Right renal cortex interstitium (tissue), 3 donors: ENCODE data around the gene LSM14A. TPM values are rescaled to one million over a fixed set of nuclear protein-coding genes. Genes with fewer than 3 reads are reported as not detected.
A peak's percentile ranks its signal among the peaks of the same experiment; 100 is the strongest.
"Not testable (repeated sequence)": the region's sequence is repeated elsewhere in the genome, so short reads cannot be mapped to it uniquely, and the experiment has no call there.

Experiments used
- DNase-seq, 3 donors: peaks; one replicate each; pipeline ENCODE4 v3.0.0-alpha.2; 2013; ENCODE audit warnings: low read depth in 3 of 3, low spot score in 2 of 3
- polyA plus RNA-seq, 3 donors: library from polyadenylated mRNA; unstranded; fragments of 120-200 nt; gene quantifications; one replicate each; pipeline ENCODE4 v1.2.1, GENCODE V29; 2013; ENCODE audit not compliant: insufficient read length in 3 of 3

LSM14A gene
- polyA plus RNA-seq, 3 donors = 194 to 212 (median 198) TPM

- no peak for DNase-seq
These were observed 16.6 kb upstream of the LSM14A start for GRCh38 chr19:34155686-34156085.

DNA sequence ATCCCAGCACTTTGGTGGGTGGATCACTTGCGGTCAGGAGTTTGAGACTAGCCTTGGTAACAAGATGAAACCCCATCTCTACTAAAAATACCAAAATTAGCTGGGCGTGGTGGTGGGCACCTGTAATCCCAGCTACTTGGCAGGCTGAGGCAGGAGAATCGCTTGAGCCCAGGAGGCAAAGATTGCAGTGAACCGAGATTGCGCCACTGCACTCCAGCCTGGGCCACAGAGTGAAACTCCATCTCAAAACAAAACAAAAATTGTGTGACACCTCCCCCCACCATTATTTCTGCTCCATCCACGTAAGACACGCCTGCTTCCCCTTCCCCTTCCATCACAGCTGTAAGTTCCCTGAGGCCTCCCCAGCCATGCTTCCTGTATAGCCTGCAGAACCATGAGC lies 13.3 kb upstream of the LSM14A start:
- not testable (repeated sequence) for DNase-seq

GRCh38 chr19:34159541-34159940 lies 12.8 kb upstream of the LSM14A start:
- not testable (repeated sequence) for DNase-seq

DNA sequence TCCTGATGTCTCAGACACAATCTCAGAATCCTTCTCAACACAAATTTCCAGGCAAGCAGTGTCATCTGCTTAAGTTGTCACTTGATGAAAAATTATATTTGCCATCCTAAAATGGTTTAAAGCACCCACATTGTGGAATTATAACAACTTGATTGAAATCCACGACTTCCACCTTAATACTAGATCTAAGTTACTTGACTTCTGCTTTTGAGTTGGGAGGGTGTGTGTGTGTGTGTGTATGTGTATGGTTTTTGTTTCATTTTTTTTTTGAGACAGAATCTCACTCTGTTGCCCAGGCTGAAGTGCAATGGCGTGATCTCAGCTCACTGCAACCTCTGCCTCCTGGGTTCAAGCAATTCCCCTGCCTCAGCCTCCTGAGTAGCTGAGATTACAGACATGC lies 10.4 kb upstream of the LSM14A start:
- DNase-seq = not testable (repeated sequence)

GRCh38 chr19:34165295-34165738 lies 7.0 kb upstream of the LSM14A start:
- no peak for DNase-seq

GRCh38 chr19:34169475-34170199 lies 2.7 kb upstream of the LSM14A start:
- DNase-seq = not testable (repeated sequence)

DNA sequence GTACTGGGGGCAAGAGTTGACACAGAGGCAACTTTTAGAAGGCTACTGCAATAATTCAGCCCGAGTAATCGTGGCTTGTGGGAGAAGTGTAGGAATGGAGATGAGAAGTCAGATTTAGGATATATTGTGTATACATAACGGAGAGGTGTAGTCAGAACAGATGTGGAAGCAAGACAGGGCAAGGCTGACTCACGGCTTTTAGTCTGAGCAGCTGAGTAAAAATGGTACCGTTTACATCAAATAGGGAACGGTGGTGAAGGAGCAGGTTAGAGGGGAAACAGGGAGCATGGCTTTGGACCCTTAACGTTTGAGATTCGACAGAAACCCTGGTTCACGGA lies 796 bp upstream of the LSM14A start:
- no peak for DNase-seq

DNA sequence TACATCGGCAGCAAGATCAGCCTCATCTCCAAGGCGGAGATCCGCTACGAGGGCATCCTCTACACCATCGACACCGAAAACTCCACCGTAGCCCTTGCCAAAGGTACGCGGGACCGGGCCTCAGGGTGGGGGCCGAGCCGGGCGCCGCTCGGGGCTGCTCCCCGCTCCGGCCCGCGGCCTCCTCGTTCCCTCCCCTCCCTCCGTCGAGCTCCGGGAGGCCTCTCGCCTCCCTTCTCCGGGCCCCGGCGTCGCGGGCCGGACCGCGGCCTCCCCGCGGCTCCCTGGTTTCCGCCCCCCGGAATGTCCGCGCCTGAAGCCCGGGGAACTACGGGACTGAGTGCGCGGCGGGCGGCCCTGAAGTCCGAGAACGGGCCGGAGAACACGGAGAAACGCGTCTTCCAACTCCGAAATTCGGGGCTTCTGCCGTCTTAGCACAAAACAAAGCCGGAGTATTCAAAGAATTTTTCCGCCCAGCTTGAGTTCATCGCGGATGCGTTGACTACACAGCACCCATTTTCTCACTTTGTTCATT lies 423 bp downstream of the LSM14A start:
- peak in 1 of 3 donors; percentile 31 for DNase-seq

DNA sequence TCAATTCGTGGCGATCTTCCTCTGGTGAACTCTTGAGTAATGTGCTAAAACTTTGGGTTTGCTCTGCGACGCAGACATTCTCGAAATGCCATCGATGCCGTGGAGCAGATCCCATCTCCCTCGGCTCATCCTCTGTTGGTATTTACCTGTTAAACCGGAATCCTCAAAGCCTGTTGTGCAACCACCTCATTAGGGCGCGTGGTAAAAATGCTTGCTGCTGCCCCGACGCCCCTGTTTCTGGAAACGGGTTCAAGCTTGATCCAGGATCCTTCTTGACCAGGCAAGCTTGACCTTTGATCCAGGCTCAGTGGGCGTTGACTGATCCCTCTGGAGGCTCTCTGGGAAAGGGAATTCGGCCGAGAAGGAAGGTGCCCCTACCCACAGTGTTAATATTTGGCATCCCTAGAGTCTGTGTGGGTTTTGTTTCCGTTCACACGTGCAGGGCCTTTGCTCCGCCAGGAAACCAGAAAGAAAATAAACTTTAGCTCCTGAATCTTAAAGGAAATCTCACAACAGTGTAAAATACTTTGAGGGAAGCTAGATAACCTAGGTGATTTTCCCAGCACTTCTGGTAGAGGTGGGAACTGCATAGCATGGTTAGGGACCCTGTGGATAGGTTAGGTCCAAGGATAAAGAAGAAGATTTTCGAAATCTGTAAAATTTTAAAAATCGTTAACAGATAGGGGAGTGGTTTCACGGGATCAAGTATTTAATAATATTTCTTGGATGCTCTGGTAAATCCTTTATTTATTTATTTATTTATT lies 1.1 kb downstream of the LSM14A start:
- DNase-seq = peak; percentile 44 to 60 (median 59)

DNA sequence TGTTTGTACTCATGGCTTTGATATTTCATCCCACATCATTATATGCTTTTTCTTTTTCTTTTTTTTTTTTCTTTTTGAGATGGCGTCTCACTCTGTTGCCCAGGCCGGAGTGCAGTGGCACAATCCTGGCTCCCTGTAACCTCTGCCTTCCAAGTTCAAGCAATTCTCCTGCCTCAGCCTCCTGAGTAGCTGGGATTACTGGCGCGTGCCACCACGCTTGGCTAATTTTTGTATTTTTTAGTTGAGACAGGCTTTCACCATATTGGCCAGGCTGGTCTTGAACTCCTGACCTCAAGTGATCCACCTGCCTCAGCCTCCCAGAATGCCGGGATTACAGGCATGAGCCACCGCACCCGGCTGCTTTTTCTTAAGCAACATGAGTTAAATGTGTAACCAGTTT lies 2.9 kb downstream of the LSM14A start:
- not testable (repeated sequence) for DNase-seq

- no peak for DNase-seq
These were observed 4.3 kb downstream of the LSM14A start for GRCh38 chr19:34176581-34176980.

DNA sequence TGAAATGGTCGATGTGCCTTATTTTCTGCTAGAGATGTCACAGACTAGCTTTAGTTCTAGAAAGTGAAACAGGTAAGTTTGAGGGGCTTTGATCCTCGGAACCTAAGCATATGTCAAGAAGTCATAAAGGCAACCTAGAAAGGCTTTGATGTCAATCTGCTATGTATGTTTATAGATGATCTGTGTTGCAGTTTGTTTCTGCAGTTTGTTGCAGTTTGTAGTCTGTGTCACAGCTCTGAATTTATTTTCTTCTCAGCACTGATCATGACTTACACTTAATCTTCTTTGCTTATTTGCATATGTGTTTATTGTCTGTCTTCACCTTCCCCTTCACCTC lies 5.9 kb downstream of the LSM14A start:
- no peak for DNase-seq

DNA sequence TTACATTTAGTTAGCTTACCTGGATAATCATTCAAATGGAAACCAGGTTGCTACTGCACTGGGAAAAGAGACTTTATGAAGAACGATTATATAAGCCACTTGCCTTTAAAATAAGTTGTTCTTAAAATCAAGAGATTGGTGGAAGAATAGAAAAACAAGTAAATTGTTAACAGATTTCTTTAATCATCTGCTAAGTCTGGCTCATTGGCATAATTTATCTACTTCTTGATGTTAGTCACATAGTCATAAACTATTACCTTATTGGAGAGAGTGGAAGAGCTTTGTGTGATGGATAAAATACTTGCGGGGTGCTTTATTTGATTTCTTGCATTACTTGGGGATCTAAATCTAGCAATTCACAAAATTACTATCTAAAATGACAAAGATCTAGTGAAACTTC lies 6.8 kb downstream of the LSM14A start:
- no peak for DNase-seq

- no peak for DNase-seq
These were observed 8.0 kb downstream of the LSM14A start for GRCh38 chr19:34180273-34180672.

DNA sequence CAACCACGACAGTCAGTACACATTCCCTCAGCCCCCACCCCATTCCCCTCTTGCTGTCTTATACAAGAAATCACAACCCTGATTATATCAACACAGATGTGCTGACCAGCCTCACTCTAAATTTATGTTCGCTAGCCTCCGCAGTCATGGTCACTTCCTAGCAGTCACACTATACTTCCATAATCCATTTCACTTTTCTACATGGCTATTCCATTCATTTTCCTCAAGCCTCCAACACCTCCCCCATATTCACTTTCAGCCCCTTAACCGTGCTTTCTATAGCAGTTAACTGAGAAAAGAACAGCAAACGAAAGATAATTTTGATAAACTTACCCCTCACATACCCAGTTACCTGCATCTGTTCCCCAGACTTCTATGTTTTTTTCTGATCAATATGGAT lies 8.4 kb downstream of the LSM14A start:
- DNase-seq = no peak

DNA sequence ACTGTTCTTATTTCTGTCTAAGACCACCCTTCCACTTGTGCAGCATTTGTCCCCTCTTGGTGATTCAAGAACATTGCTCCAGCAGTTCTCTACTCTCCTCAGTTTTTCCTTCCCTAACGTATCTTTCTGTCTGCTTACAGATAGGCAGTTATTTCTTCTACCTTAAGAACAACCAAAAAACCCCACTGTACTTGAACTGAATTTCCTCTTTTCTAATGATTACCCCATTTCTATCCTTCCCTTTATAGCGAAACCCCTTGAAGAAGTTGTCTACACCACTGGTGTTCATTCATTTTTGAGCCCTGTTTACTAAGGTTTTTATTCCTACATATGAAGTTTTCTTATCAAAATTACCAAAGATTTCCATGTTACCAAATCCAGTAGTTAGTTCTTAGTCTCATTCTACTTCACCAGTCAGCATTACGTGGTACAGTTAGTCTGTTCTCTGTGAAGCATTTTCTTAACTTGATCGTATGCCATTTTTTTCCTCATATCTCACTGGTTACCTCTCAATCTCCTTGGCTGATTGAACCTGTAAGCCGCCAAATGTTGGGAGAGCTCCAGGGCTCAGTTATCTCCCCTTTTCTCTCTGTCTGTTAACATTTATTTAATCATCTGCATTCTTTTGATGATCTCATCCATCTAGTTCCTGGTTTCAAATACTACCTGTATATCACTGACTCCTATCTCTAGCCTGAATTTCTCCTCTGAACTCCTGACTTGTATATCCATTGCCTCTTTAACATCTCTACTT lies 9.0 kb downstream of the LSM14A start:
- no peak for DNase-seq

GRCh38 chr19:34182125-34182524 lies 9.8 kb downstream of the LSM14A start:
- no peak for DNase-seq

GRCh38 chr19:34184880-34185491 lies 12.7 kb downstream of the LSM14A start:
- DNase-seq = no peak

GRCh38 chr19:34186205-34186604 lies 13.9 kb downstream of the LSM14A start:
- no peak for DNase-seq

GRCh38 chr19:34187011-34187410 lies 14.7 kb downstream of the LSM14A start:
- DNase-seq = no peak

DNA sequence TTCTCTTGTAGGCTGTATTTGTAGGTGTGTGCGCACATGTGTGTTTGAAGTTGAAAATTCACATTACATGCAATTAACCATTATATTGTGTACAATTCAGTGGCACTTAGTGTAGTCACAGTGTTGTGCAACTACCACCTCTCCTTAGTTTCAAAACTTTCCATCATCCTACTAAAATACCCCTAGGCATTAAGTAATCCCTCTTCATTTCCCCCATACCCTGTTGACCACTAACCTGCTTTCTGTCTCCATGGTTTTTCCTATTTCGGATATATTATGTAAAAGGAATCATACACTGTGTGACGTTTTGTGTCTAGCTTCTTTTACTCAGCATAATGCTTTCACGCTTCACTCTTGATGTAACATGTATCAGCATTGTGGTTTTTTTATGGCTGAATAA lies 16.1 kb downstream of the LSM14A start:
- no peak for DNase-seq
